Endothelial cell of umbilical vein (primary cell): ENCODE data around the gene COL4A1.

Experiments used
- MYC ChIP-seq: IDR thresholded peaks from one replicate; pipeline ENCODE4 v1.6.1; 2011; ENCODE audit warnings: mild to moderate bottlenecking, low read depth, low read length
- POLR2AphosphoS5 ChIP-seq: IDR thresholded peaks from 2 replicates; pipeline ENCODE4 v1.6.1; 2012; ENCODE audit warnings: low read depth, mild to moderate bottlenecking, control low read depth, low read length, moderate library complexity; ENCODE audit not compliant: insufficient read depth
- TF ChIP-seq, protein P1 (sequence below), 2 donors: IDR thresholded peaks; 1 replicate in 1 of 2; 2 replicates in 1 of 2; pipeline ENCODE4 v1.5.1; 2011; ENCODE audit warnings: low read length in 2 of 2, mild to moderate bottlenecking in 2 of 2, moderate library complexity in 2 of 2, control low read depth in 1 of 2, inconsistent platforms in 1 of 2, low read depth in 1 of 2; ENCODE audit not compliant: insufficient read depth in 1 of 2; ENCODE audit errors: extremely low read depth in 1 of 2

DNA sequence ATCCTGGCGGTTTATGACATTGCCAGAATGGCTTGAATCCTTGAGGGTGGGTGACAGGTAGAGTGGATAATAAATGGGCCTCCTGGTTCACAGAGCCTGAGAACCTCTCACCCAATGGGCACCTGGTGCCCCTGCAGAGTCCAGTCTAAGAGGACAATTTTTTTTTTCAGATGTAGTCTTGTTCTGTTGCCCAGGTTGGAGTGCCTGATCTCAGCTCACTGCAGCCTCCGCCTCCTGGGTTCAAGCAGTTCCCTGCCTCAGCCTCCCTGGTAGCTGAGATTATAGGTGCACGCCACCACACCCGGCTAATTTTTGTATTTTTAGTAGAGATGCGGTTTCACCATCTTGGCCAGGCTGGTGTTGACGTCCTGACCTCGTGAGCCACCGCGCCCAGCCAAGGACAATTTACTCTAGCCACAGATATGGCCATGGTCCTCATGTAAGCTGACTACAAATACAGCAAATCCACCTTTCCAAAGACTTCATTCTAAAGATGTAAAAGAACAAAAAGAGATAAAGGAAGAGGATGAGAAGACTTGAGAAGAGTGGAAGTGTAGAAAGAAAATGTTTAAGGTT, 33.1 kb upstream of the COL4A1 start:
- TF ChIP-seq, protein P1, sequence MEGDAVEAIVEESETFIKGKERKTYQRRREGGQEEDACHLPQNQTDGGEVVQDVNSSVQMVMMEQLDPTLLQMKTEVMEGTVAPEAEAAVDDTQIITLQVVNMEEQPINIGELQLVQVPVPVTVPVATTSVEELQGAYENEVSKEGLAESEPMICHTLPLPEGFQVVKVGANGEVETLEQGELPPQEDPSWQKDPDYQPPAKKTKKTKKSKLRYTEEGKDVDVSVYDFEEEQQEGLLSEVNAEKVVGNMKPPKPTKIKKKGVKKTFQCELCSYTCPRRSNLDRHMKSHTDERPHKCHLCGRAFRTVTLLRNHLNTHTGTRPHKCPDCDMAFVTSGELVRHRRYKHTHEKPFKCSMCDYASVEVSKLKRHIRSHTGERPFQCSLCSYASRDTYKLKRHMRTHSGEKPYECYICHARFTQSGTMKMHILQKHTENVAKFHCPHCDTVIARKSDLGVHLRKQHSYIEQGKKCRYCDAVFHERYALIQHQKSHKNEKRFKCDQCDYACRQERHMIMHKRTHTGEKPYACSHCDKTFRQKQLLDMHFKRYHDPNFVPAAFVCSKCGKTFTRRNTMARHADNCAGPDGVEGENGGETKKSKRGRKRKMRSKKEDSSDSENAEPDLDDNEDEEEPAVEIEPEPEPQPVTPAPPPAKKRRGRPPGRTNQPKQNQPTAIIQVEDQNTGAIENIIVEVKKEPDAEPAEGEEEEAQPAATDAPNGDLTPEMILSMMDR (IDR thresholded peaks at IDR 0.05; ENCODE audit: extremely low read depth in 1 of 2, insufficient read depth in 1 of 2, low read depth in 1 of 2, low read length in 2 of 2): no peak
- TF ChIP-seq MYC: no peak
- TF ChIP-seq POLR2AphosphoS5: no peak
